B cell (primary cell): ENCODE measurements around the gene STS. TPM values are rescaled to one million over a fixed set of nuclear protein-coding genes. Genes with fewer than 3 reads are reported as not detected.

Experiments
- ATAC-seq: fragments of 200-7000 bp; cut with Tn5 transposase; one replicate; pipeline ENCODE4 v1.10.0; 2021; ENCODE audit warnings: low read depth, mild to moderate bottlenecking, moderate number of reproducible peaks, moderate library complexity
- CTCF ChIA-PET: fragments of 350-600 bp; sonication (Branson Sonifier 250); formaldehyde crosslinking; loops from one replicate; lab custom pipeline; 2021; ENCODE audit warnings: antibody characterized with exemption, inconsistent platforms; lab: Charles Lee
- POLR2A ChIA-PET: fragments of 350-600 bp; sonication (Branson Sonifier 250); formaldehyde crosslinking; loops from one replicate; lab custom pipeline; 2021; ENCODE audit warnings: antibody characterized with exemption; lab: Charles Lee
- DNase-seq: peaks from one replicate; pipeline ENCODE4 v3.0.0; 2013
- H2AFZ ChIP-seq: 2 replicates; pipeline ENCODE4 v1.6.1; 2012; ENCODE audit warnings: mild to moderate bottlenecking, low read depth, low read length; ENCODE audit not compliant: insufficient read depth, poor library complexity, severe bottlenecking
- H3K27ac ChIP-seq, 2 donors: 1 replicate in 1 of 2; 2 replicates in 1 of 2; pipeline ENCODE4 v1.5.1; 2012 to 2013; ENCODE audit warnings: low read length in 2 of 2, mild to moderate bottlenecking in 2 of 2, moderate library complexity in 1 of 2
- H3K27me3 ChIP-seq, 4 experiments: fragments of 200-600 bp in 1 of 4; sonication (generic) in 1 of 4; replicated peaks in 1 of 4; 1 replicate in 2 of 4; 2 replicates in 2 of 4; pipeline versions ENCODE4 v1.6.1 to v1.7.0; 2013 to 2016; ENCODE audit warnings: low read length in 3 of 4, mild to moderate bottlenecking in 2 of 4, mixed read lengths in 1 of 4, moderate library complexity in 1 of 4; ENCODE audit not compliant: insufficient read depth in 4 of 4, control insufficient read depth in 3 of 4; ENCODE audit errors: control extremely low read depth in 1 of 4
- H3K36me3 ChIP-seq, 2 experiments: replicated peaks in 1 of 2; 1 replicate in 1 of 2; 2 replicates in 1 of 2; pipeline versions ENCODE4 v1.6.1 to v1.7.1; 2013; ENCODE audit warnings: low read length in 1 of 2; ENCODE audit not compliant: insufficient read depth in 2 of 2, control insufficient read depth in 1 of 2; ENCODE audit errors: control extremely low read depth in 1 of 2, extremely low read depth in 1 of 2
- H3K4me1 ChIP-seq, 2 donors: fragments of 200-600 bp in 1 of 2; sonication (generic) in 1 of 2; 1 replicate in 1 of 2; 2 replicates in 1 of 2; pipeline versions ENCODE4 v1.5.1 to v1.6.1; 2013 to 2017; ENCODE audit warnings: low read length in 2 of 2; ENCODE audit not compliant: control insufficient read depth in 2 of 2, insufficient read depth in 2 of 2
- H3K4me2 ChIP-seq: replicated peaks from 2 replicates; pipeline ENCODE3; 2012; ENCODE audit warnings: mild to moderate bottlenecking, low read depth, low read length; ENCODE audit not compliant: poor library complexity, severe bottlenecking
- H3K4me3 ChIP-seq, 5 experiments: fragments of 200-600 bp in 1 of 5; sonication (generic) in 1 of 5; 1 replicate in 3 of 5; 2 replicates in 2 of 5; pipeline versions ENCODE4 v1.5.1 to v1.7.0; 2011 to 2016; ENCODE audit warnings: low read length in 4 of 5, mild to moderate bottlenecking in 4 of 5, low read depth in 2 of 5, control low read depth in 1 of 5, moderate library complexity in 1 of 5; ENCODE audit not compliant: insufficient read depth in 1 of 5; ENCODE audit errors: control extremely low read depth in 1 of 5, extremely low read depth in 1 of 5
- H3K79me2 ChIP-seq: fragments of 200-600 bp; sonication (generic); one replicate; pipeline ENCODE4 v1.6.0; 2016; ENCODE audit warnings: low read length; ENCODE audit not compliant: control insufficient read depth, insufficient read depth
- H3K9ac ChIP-seq: fragments of 200-600 bp; sonication (generic); 2 replicates; pipeline ENCODE4 v1.6.1; 2017; ENCODE audit warnings: mild to moderate bottlenecking, low read length, moderate library complexity
- H3K9me3 ChIP-seq, 3 donors: one replicate each; pipeline versions ENCODE4 v1.6.1 to v1.7.1; 2013; ENCODE audit warnings: low read length in 2 of 3; ENCODE audit not compliant: control insufficient read depth in 2 of 3, insufficient read depth in 1 of 3; ENCODE audit errors: control extremely low read depth in 1 of 3
- H4K20me1 ChIP-seq: 2 replicates; pipeline ENCODE4 v1.6.0; 2012; ENCODE audit warnings: mild to moderate bottlenecking, low read length; ENCODE audit not compliant: insufficient read depth, control insufficient read depth, poor library complexity, severe bottlenecking
- H3K27ac Mint-ChIP-seq: one replicate; pipeline ENCODE4 v1.8.0; 2021; ENCODE audit warnings: mixed read lengths
- H3K27me3 Mint-ChIP-seq: one replicate; pipeline ENCODE4 v1.8.0; 2021; ENCODE audit warnings: mixed read lengths
- H3K4me1 Mint-ChIP-seq: one replicate; pipeline ENCODE4 v1.8.0; 2021; ENCODE audit warnings: mixed read lengths
- H3K4me3 Mint-ChIP-seq: one replicate; pipeline ENCODE4 v1.8.0; 2021; ENCODE audit warnings: mixed read lengths
- H3K9me3 Mint-ChIP-seq: one replicate; pipeline ENCODE4 v1.8.0; 2022; ENCODE audit warnings: mixed read lengths; ENCODE audit not compliant: insufficient read depth
- CTCF ChIP-seq: fragments of 200-600 bp; IDR thresholded peaks from one replicate; pipeline ENCODE4 v1.8.0; 2022; ENCODE audit warnings: antibody characterized with exemption, mild to moderate bottlenecking
- EZH2 ChIP-seq: IDR thresholded peaks from 2 replicates; pipeline ENCODE4 v1.6.1; 2012; ENCODE audit warnings: borderline replicate concordance, low read depth, mild to moderate bottlenecking, moderate library complexity, low read length; ENCODE audit not compliant: insufficient read depth, poor library complexity, severe bottlenecking
- WGBS: methylation state at CpG from one replicate; pipeline ENCODE4 v1.1.5; 2013; ENCODE audit warnings: missing lambda C conversion rate; ENCODE audit not compliant: insufficient coverage; 5-methylcytosine and 5-hydroxymethylcytosine counted together
- intact Hi-C: fragments of 100-400 bp; cut with micrococcal nuclease; formaldehyde crosslinking; loops from one replicate; pipeline ENCODE4 v1.10.0; 2022
- polyA plus RNA-seq: library from polyadenylated mRNA; depleted of rRNA; stranded (reverse); fragments of >200 nt; gene quantifications from 2 replicates; pipeline ENCODE4 v1.2.3, GENCODE V29; 2012
- total RNA-seq, 2 donors: library from RNA; stranded (reverse); fragments of 120-200 nt in 1 of 2; gene quantifications; 1 replicate in 1 of 2; 2 replicates in 1 of 2; pipeline versions ENCODE4 v1.2.3 to v1.2.4, GENCODE V29; 2013 to 2022

Gene STS
- total and polyA plus RNA-seq, 2 donors (not counting 1 experiment from before 2014, with no cell fraction given), result 1.9 to 2.9 TPM

GRCh38 chrX:7133050-7133440, 14.5 kb upstream of the STS start:
- intact Hi-C loops, result no loop called here
- TF ChIP-seq EZH2 (no peak), CTCF (no peak)
- H3K4me3 Mint-ChIP-seq, result no peak overlapping the region
- no peaks in the 10 kb centered on the region for H3K9me3 Mint-ChIP-seq
- Histone ChIP-seq H3K79me2 (peaks cover 95% of the 10 kb centered on the region), H4K20me1 (peaks cover 57% of the 10 kb centered on the region), H3K4me1 (peaks cover 9 to 10% of the 10 kb centered on the region in 2 donors), H3K27ac (no peak overlapping the region), H3K27me3 (no peaks in the 10 kb centered on the region), H3K9ac (no peak overlapping the region), H2AFZ (no peak overlapping the region), H3K4me3 (no peak overlapping the region), H3K36me3 (no peaks in the 10 kb centered on the region), H3K4me2 (no peak overlapping the region), H3K9me3 (no peaks in the 10 kb centered on the region)
- DNase-seq (no peak), ATAC-seq (no peak)
- H3K4me1 Mint-ChIP-seq, result peaks cover 33% of the 10 kb centered on the region
- ChIA-PET POLR2A (no interaction called here), CTCF (no interaction called here)
- no peaks in the 10 kb centered on the region for H3K27me3 Mint-ChIP-seq
- H3K27ac Mint-ChIP-seq, result no peak overlapping the region
- 67% methylated on average over 7 of the region's 8 CpGs for WGBS

- Histone ChIP-seq H3K36me3 (no peaks in the 10 kb centered on the region), H3K27ac (no peak overlapping the region), H3K4me1 (peaks cover 9 to 10% of the 10 kb centered on the region in 2 donors), H4K20me1 (peaks cover 54% of the 10 kb centered on the region), H3K79me2 (peaks cover 92% of the 10 kb centered on the region), H3K27me3 (no peaks in the 10 kb centered on the region), H2AFZ (no peak overlapping the region), H3K9me3 (no peaks in the 10 kb centered on the region), H3K9ac (no peak overlapping the region), H3K4me3 (no peak overlapping the region), H3K4me2 (no peak overlapping the region)
- Mint-ChIP-seq H3K4me3 (no peak overlapping the region), H3K4me1 (peaks cover 36% of the 10 kb centered on the region), H3K27me3 (no peaks in the 10 kb centered on the region), H3K27ac (no peak overlapping the region), H3K9me3 (no peaks in the 10 kb centered on the region)
- intact Hi-C loops, result no loop called here
- no peak for DNase-seq
- no peak for TF ChIP-seq CTCF
- TF ChIP-seq EZH2, result no peak
- ChIA-PET CTCF (no interaction called here), POLR2A (no interaction called here)
- no CpG with 5 or more reads among the region's 2 CpGs for whole genome bisulfite sequencing
- no peak for ATAC-seq
Measured at GRCh38 chrX:7134981-7135380, 12.5 kb upstream of the STS start.
